Karpas-422 (cell line): ENCODE data around the gene ZBTB49. TPM values are rescaled to one million over a fixed set of nuclear protein-coding genes. Genes with fewer than 3 reads are reported as not detected.

Experiments used
- DNase-seq: peaks from one replicate; pipeline ENCODE4 v3.0.0-alpha.2; 2015
- H2AFZ ChIP-seq: fragments of 200-600 bp; sonication (generic); 2 replicates; pipeline ENCODE4 v1.6.1; 2014; ENCODE audit warnings: antibody characterized with exemption, low read length, mixed read lengths
- H3K27ac ChIP-seq: fragments of 200-600 bp; sonication (generic); 2 replicates; pipeline ENCODE4 v1.5.1; 2014; ENCODE audit warnings: mild to moderate bottlenecking, low read length, moderate library complexity
- H3K27me3 ChIP-seq: fragments of 200-600 bp; sonication (generic); 2 replicates; pipeline ENCODE4 v1.6.1; 2014; ENCODE audit warnings: low read length, mixed read lengths
- H3K36me3 ChIP-seq: fragments of 200-600 bp; sonication (generic); 2 replicates; pipeline ENCODE4 v1.6.1; 2014; ENCODE audit warnings: low read length, mixed read lengths; ENCODE audit not compliant: insufficient read depth
- H3K4me1 ChIP-seq: fragments of 200-600 bp; sonication (generic); 2 replicates; pipeline ENCODE4 v1.6.1; 2014; ENCODE audit warnings: mild to moderate bottlenecking, low read length, mixed read lengths
- H3K4me2 ChIP-seq: fragments of 200-600 bp; sonication (generic); 2 replicates; pipeline ENCODE4 v1.6.1; 2014; ENCODE audit warnings: low read length, low read depth, mild to moderate bottlenecking; ENCODE audit not compliant: poor library complexity, severe bottlenecking
- H3K4me3 ChIP-seq: fragments of 200-600 bp; sonication (generic); 2 replicates; pipeline ENCODE4 v1.5.1; 2014; ENCODE audit warnings: mild to moderate bottlenecking, antibody characterized with exemption, low read length, mixed read lengths
- H3K79me2 ChIP-seq: fragments of 200-600 bp; sonication (generic); 2 replicates; pipeline ENCODE4 v1.6.1; 2014; ENCODE audit warnings: mild to moderate bottlenecking, low read length, mixed read lengths
- H3K9ac ChIP-seq: fragments of 200-600 bp; sonication (generic); 2 replicates; pipeline ENCODE4 v1.6.0; 2014; ENCODE audit warnings: low read length
- H3K9me2 ChIP-seq: fragments of 200-600 bp; sonication (generic), shearing (Covaris generic); replicated peaks from 2 replicates; pipeline ENCODE4 v1.6.0; 2014; ENCODE audit warnings: mild to moderate bottlenecking, low read length, moderate library complexity; ENCODE audit not compliant: insufficient read depth
- H3K9me3 ChIP-seq: fragments of 300-700, 200-600 bp; sonication (generic); 2 replicates; pipeline ENCODE4 v1.6.1; 2014; ENCODE audit warnings: low read length, mixed read lengths
- H4K20me1 ChIP-seq: fragments of 200-600 bp; sonication (generic); 2 replicates; pipeline ENCODE4 v1.6.1; 2014; ENCODE audit warnings: mild to moderate bottlenecking, antibody characterized with exemption, low read length, low read depth; ENCODE audit not compliant: insufficient read depth
- total RNA-seq: library from RNA; depleted of rRNA; stranded (reverse); fragments of >200 nt; shearing (Covaris generic); gene quantifications from 2 replicates; pipeline ENCODE4 v1.2.3, GENCODE V29; 2014; ENCODE audit warnings: low replicate concordance

Gene ZBTB49
- total RNA-seq, 1 experiment from 2014 or later: 6.7 TPM

DNA sequence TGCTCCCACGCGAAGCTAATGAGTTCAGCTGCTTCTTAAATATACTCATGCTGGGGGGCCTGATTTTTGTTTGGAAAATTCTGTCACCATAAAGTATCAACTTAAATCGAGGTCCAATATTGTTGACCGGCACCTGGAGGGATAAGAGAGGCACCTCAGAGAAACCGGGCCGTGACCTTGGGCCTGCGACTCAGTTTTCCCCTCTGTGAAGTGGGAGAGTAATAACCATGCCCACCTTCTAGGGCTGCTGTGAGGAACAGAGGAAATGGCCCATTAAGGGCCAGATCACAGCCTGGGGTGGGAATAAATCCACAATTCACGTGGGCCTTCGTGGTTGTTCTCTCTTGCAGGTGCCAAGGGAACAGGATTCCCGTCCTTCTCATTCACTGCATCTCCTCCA, 39.4 kb downstream of the ZBTB49 start:
- H3K4me2 ChIP-seq: no peak overlapping the region
- H3K4me1 ChIP-seq: no peaks in the 10 kb centered on the region
- H3K36me3 ChIP-seq: no peaks in the 10 kb centered on the region
- no peaks in the 10 kb centered on the region for H3K9me3 ChIP-seq
- DNase-seq: no peak
- H3K9ac ChIP-seq: no peak overlapping the region
- H2AFZ ChIP-seq: no peak overlapping the region
- no peak overlapping the region for H3K4me3 ChIP-seq
- no peaks in the 10 kb centered on the region for H3K9me2 ChIP-seq
- no peak overlapping the region for H3K27ac ChIP-seq
- no peaks in the 10 kb centered on the region for H4K20me1 ChIP-seq
- H3K27me3 ChIP-seq: no peaks in the 10 kb centered on the region
- no peaks in the 10 kb centered on the region for H3K79me2 ChIP-seq

DNA sequence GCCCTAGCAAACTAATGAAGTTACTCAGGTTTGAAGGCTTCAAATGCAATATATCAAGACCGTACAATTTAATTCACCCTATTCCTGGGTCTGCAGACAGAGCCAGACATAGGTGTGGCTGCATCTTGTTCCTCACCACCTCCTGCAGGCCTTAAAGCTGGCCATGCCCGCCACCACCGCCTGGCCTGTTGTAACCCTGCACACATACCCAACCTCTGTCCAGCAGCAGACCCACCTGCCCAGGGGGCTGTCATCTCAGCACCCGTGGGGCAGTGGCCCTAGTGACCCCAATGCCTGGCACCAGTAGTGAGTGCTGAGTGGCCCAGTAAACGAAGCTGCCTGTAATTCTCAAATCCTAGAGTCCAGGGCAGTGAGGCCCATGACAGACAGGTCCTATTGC, 40.7 kb downstream of the ZBTB49 start:
- H3K27ac ChIP-seq: no peak overlapping the region
- H3K9me2 ChIP-seq: no peaks in the 10 kb centered on the region
- H3K9ac ChIP-seq: no peak overlapping the region
- no peak overlapping the region for H3K4me2 ChIP-seq
- no peaks in the 10 kb centered on the region for H3K79me2 ChIP-seq
- DNase-seq: no peak
- no peaks in the 10 kb centered on the region for H3K36me3 ChIP-seq
- no peak overlapping the region for H2AFZ ChIP-seq
- no peaks in the 10 kb centered on the region for H4K20me1 ChIP-seq
- no peaks in the 10 kb centered on the region for H3K27me3 ChIP-seq
- H3K9me3 ChIP-seq: no peaks in the 10 kb centered on the region
- H3K4me3 ChIP-seq: no peak overlapping the region
- no peaks in the 10 kb centered on the region for H3K4me1 ChIP-seq

DNA sequence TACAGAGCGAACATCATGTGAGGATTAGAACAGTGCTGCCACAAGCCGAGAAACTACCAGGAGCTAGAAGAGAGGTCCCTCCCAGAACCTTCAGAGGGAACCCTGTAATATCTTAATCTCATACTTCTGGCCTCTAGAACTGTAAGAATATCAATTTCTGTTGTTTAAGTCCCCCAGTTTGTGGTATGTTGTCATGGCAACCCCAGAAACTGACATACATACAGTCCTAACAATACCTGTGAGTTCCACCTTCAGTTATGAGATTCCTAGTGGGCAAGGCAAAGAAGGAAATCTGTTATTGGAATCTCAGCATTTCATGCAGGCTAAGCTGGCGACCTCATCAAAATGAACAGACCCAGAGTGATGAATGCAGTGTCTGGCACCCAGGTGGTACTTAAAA, 42.5 kb downstream of the ZBTB49 start:
- H3K36me3 ChIP-seq: no peaks in the 10 kb centered on the region
- H3K79me2 ChIP-seq: no peaks in the 10 kb centered on the region
- no peaks in the 10 kb centered on the region for H3K9me3 ChIP-seq
- H3K27ac ChIP-seq: no peak overlapping the region
- no peaks in the 10 kb centered on the region for H3K27me3 ChIP-seq
- no peak overlapping the region for H3K9ac ChIP-seq
- H3K4me3 ChIP-seq: no peak overlapping the region
- DNase-seq: no peak
- no peaks in the 10 kb centered on the region for H4K20me1 ChIP-seq
- H3K4me1 ChIP-seq: no peaks in the 10 kb centered on the region
- H2AFZ ChIP-seq: no peak overlapping the region
- H3K4me2 ChIP-seq: no peak overlapping the region
- no peaks in the 10 kb centered on the region for H3K9me2 ChIP-seq

DNA sequence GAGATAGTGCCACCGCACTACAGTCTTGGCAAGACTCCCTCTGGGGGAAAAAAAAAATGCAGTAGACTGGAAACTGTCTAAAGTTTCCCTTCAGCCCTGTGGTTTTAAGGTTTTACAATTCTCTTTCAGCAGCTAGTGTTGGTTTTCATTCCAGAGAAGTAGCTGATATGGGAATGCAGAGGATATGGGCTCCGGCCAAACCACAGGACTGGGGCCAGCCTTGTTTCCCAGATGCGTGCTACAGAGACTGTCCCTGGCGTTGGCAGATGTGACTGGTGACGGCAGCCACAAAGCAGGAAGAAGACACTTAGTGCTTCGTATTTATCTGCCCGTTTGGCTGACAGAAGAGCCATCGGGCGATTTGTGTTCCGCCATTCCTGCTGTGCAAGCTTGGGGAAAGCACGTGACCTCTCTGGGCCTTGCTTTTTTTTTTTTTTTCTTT, 43.2 kb downstream of the ZBTB49 start:
- Histone ChIP-seq H3K36me3 (no peaks in the 10 kb centered on the region), H3K9me3 (no peaks in the 10 kb centered on the region), H3K4me1 (no peaks in the 10 kb centered on the region), H3K27ac (no peak overlapping the region), H3K4me2 (no peak overlapping the region), H3K9me2 (no peaks in the 10 kb centered on the region), H3K4me3 (no peak overlapping the region), H2AFZ (no peak overlapping the region), H3K27me3 (no peaks in the 10 kb centered on the region), H3K79me2 (no peaks in the 10 kb centered on the region), H4K20me1 (no peaks in the 10 kb centered on the region), H3K9ac (no peak overlapping the region)
- no peak for DNase-seq

DNA sequence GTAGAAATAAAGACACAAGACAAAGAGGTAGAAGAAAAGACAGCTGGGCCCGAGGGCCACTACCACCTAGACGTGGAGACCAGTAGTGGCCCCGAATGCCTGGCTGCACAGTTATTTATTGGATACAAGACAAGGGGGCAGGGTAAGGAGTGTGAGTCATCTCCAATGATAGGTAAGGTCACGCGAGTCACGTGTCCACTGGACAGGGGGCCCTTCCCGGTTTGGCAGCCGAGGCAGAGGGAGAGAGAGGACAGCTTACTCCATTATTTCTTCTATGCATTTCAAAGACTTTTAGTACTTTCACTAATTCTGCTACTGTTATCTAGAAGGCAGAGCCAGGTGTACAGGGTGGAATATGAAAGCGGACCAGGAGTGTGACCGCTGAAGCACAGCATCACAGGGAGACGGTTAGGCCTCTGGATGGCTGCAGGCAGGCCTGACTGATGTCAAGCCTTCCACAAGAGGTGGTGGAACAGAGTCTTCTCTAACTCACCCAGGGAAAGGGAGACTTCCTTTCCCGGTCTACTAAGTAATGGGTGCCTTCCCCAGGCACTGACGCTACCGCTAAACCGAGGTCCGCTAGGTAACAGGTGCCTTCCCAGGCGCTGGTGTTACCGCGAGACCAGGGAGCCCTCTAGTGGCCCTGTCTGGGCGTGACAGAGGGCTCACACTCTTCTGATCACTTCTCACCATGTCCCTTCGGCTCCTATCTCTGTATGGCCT, 44.9 kb downstream of the ZBTB49 start:
- no peaks in the 10 kb centered on the region for H4K20me1 ChIP-seq
- no peaks in the 10 kb centered on the region for H3K4me1 ChIP-seq
- no peak overlapping the region for H3K4me2 ChIP-seq
- H3K27me3 ChIP-seq: no peaks in the 10 kb centered on the region
- H3K79me2 ChIP-seq: no peaks in the 10 kb centered on the region
- H3K9ac ChIP-seq: no peak overlapping the region
- H3K36me3 ChIP-seq: no peaks in the 10 kb centered on the region
- peak; percentile 87 for DNase-seq
- H2AFZ ChIP-seq: no peak overlapping the region
- H3K27ac ChIP-seq: no peak overlapping the region
- H3K9me2 ChIP-seq: no peaks in the 10 kb centered on the region
- H3K4me3 ChIP-seq: no peak overlapping the region
- H3K9me3 ChIP-seq: no peaks in the 10 kb centered on the region

DNA sequence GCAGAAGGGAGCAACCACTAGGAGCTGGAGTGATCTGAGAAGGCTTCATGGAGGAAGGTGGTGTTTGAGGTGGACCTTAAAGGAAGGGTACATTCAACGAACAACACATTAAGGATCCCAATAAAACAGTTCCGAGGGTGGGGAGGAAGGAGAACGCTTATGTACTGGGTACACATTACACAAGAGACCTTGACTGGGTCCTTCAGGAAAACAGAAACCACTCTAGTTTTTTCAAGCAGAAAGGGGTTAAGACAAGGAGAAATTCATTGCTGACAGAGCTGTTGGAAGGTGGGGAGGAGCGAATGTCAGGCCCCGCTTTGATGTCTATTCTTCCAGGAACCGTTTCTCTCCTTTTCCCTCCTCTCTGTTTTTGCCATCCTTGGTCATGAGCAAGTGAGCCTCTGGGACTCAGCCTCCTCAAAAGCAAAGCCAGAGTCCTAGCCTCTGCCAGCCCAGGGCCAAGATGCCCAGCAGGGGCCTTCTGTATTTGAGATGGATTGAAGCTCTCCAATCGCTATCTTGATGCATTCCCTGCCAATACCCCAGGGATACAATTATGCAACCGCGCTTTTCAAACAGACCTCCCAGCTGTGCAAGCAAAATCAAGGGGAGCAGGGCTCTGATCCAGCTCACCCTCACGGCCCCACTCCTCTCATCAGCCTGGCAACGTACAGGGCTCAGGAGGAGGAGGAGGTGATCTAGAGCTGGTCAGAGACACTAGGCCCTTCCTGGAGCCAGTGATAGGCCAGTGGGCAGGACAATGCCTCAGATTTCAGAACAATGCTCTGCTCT, 48.4 kb downstream of the ZBTB49 start:
- Histone ChIP-seq H3K9me2 (no peaks in the 10 kb centered on the region), H3K9ac (no peak overlapping the region), H3K4me3 (no peak overlapping the region), H3K27me3 (no peaks in the 10 kb centered on the region), H3K36me3 (no peaks in the 10 kb centered on the region), H3K9me3 (no peaks in the 10 kb centered on the region), H3K79me2 (no peaks in the 10 kb centered on the region), H4K20me1 (no peaks in the 10 kb centered on the region), H3K4me1 (peaks cover 5% of the 10 kb centered on the region; the same call in 1 of the 2 replicates), H3K27ac (no peak overlapping the region), H2AFZ (no peak overlapping the region), H3K4me2 (no peak overlapping the region)
- DNase-seq: no peak

DNA sequence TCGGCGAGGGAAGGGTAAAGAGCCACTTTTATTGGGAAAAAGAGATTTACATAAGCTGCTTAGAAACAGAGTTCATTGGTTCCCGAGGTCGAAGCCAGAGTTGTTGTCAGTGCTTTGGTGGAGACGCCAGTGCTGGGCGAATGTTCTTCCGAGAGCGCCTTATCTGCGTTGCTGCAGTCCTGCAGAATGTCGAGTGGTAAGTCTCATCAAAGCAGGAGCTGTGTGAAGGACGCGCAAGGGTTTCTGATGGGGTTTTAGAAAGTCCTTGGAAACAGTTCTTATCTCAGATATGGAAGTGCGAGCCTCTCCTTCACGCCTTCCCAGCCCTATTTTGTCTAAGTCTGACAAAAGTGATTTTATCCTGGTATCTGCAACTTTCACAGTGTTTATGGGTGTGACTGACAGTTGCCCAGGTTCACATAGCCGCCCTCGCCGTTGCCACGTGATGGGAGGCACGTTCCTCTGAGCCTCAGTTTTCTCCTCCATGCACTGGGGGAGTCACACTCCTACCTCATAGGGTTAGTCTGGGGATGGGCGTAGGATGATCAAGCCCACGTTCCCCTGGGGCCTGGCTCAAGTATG, 49.5 kb downstream of the ZBTB49 start:
- no peaks in the 10 kb centered on the region for H3K36me3 ChIP-seq
- H3K27ac ChIP-seq: no peak overlapping the region
- H3K9me2 ChIP-seq: no peaks in the 10 kb centered on the region
- H3K4me3 ChIP-seq: no peak overlapping the region
- H3K27me3 ChIP-seq: no peaks in the 10 kb centered on the region
- no peak for DNase-seq
- H3K9ac ChIP-seq: no peak overlapping the region
- no peaks in the 10 kb centered on the region for H3K9me3 ChIP-seq
- H2AFZ ChIP-seq: no peak overlapping the region
- peaks cover 10% of the 10 kb centered on the region for H3K4me1 ChIP-seq
- no peaks in the 10 kb centered on the region for H4K20me1 ChIP-seq
- H3K79me2 ChIP-seq: no peaks in the 10 kb centered on the region
- no peak overlapping the region for H3K4me2 ChIP-seq

DNA sequence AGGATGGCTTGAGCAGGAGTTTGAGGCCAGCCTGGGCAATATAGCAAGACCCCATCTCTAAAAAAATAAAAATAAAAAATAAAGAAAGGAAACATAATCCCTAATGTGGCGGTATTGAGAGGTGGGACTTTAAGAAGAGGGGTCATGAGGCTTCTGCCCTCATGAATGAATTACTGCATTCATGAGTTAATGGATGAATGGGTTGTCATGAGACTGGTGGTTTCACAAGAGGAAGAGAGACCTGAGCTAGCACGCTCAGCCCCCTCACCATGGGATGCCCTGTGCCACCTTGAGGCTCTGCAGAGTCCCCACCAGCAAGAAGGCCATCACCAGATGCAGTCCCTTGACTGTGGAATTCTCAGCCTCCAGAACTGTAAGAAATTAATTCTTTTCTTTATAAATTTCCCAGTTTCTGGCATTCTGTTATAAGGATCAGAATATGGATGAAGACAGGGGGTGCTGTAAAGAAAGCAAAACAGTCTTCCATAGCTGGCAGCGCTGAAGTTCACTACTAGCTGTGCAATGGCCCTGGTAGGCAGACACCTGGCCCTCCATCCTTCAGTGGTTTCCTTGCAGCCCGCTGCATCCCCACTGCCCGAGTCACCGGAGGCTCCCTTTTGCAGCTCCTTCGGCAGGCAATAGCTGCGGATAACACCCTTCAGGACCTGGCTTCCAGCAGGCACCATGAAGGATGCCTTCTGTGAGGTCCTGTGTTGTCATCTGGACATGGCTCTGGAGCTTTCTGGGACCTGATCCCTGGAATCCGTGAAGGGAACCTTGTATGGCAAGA, 52.0 kb downstream of the ZBTB49 start:
- Histone ChIP-seq H2AFZ (no peak overlapping the region), H4K20me1 (no peaks in the 10 kb centered on the region), H3K79me2 (no peaks in the 10 kb centered on the region), H3K27me3 (no peaks in the 10 kb centered on the region), H3K4me1 (peaks cover 24% of the 10 kb centered on the region), H3K9me3 (no peaks in the 10 kb centered on the region), H3K36me3 (no peaks in the 10 kb centered on the region), H3K4me3 (no peak overlapping the region), H3K4me2 (no peak overlapping the region), H3K9ac (no peak overlapping the region), H3K27ac (no peak overlapping the region), H3K9me2 (no peaks in the 10 kb centered on the region)
- no peak for DNase-seq
